Panc1 (cell line): ENCODE results near the gene RTP5. TPM values are rescaled to one million over a fixed set of nuclear protein-coding genes. Genes with fewer than 3 reads are reported as not detected.

Source experiments
- ATAC-seq: fragments of 200-7000 bp; cut with Tn5 transposase; 2 replicates; pipeline ENCODE4 v1.9.1; 2020; ENCODE audit warnings: mild to moderate bottlenecking, moderate library complexity
- BruUV-seq: library from RNA; stranded (reverse); fragments of 400-500 nt; replicated peaks from 2 replicates; lab custom pipeline; 2021; lab: Mats Ljungman, UMichigan
- CTCF ChIA-PET: fragments of 300-600 bp; sonication (Branson Sonifier 250); formaldehyde crosslinking; loops from one replicate; lab custom pipeline; 2022; ENCODE audit warnings: antibody characterized with exemption; lab: Charles Lee
- POLR2A ChIA-PET: fragments of 300-600 bp; sonication (Branson Sonifier 250); formaldehyde crosslinking; loops from one replicate; lab custom pipeline; 2022; ENCODE audit warnings: antibody characterized with exemption; lab: Charles Lee
- DNase-seq: peaks from one replicate; pipeline ENCODE4 v3.0.0-alpha.2; 2010; ENCODE audit warnings: low read depth, low spot score
- H3K27ac ChIP-seq: 2 replicates; pipeline ENCODE4 v1.5.1; 2011; ENCODE audit warnings: mild to moderate bottlenecking, low read length, inconsistent platforms
- H3K27me3 ChIP-seq: fragments of 200-500 bp; sonication (Bioruptor generic); 2 replicates; pipeline ENCODE4 v1.6.0; 2014; ENCODE audit warnings: low read length, inconsistent platforms; ENCODE audit not compliant: control insufficient read depth, insufficient read depth
- H3K36me3 ChIP-seq: fragments of 200-500 bp; sonication (Bioruptor generic); 2 replicates; pipeline ENCODE4 v1.5.1; 2014; ENCODE audit warnings: inconsistent platforms, mild to moderate bottlenecking, low read length, moderate library complexity; ENCODE audit not compliant: control insufficient read depth, insufficient read depth
- H3K4me1 ChIP-seq: 2 replicates; pipeline ENCODE4 v1.5.1; 2011; ENCODE audit warnings: inconsistent platforms, mild to moderate bottlenecking, low read length, moderate library complexity; ENCODE audit not compliant: control insufficient read depth, insufficient read depth
- H3K4me3 ChIP-seq, 2 experiments: 2 replicates each; pipeline ENCODE4 v1.5.1; 2011 to 2012; ENCODE audit warnings: low read depth in 2 of 2, low read length in 2 of 2, mild to moderate bottlenecking in 2 of 2, inconsistent platforms in 1 of 2, moderate library complexity in 1 of 2
- H3K9me3 ChIP-seq: fragments of 200-500 bp; sonication (Bioruptor generic); 2 replicates; pipeline ENCODE4 v1.5.1; 2014; ENCODE audit warnings: low read depth, mild to moderate bottlenecking, inconsistent platforms, low read length, moderate library complexity; ENCODE audit not compliant: control insufficient read depth, insufficient read depth
- CTCF ChIP-seq: fragments of 450-650 bp; IDR thresholded peaks from 2 replicates; pipeline ENCODE4 v1.5.1; 2017; ENCODE audit warnings: mild to moderate bottlenecking
- POLR2AphosphoS5 ChIP-seq: IDR thresholded peaks from 2 replicates; pipeline ENCODE4 v1.6.1; 2012; ENCODE audit warnings: mild to moderate bottlenecking, low read depth, low read length, moderate library complexity
- REST ChIP-seq, 2 experiments: IDR thresholded peaks; 2 replicates each; pipeline ENCODE4 v1.6.1; 2011 to 2012; ENCODE audit warnings: low read depth in 2 of 2, control low read depth in 1 of 2, low read length in 1 of 2, mild to moderate bottlenecking in 1 of 2, moderate library complexity in 1 of 2; ENCODE audit not compliant: insufficient read depth in 1 of 2
- SIN3A ChIP-seq: IDR thresholded peaks from 2 replicates; pipeline ENCODE4 v1.6.1; 2012; ENCODE audit warnings: low read depth, mild to moderate bottlenecking, low read length, moderate library complexity, borderline replicate concordance; ENCODE audit not compliant: insufficient read depth
- TCF7L2 ChIP-seq: IDR thresholded peaks from 2 replicates; pipeline ENCODE4 v1.6.1; 2011; ENCODE audit warnings: mild to moderate bottlenecking, low read depth, low read length, inconsistent platforms
- in situ Hi-C: cut with HindIII; loops from 2 replicates; pipeline ENCODE4 v1.10.0; 2016; ENCODE audit warnings: low sequenced_read_pairs, low pct_unique_long_range_greater_than_20kb
- intact Hi-C: fragments of 100-400 bp; cut with micrococcal nuclease; formaldehyde crosslinking; loops from one replicate; pipeline ENCODE4 v1.10.0; 2022; ENCODE audit not compliant: unreplicated experiment
- total RNA-seq: library from RNA; stranded (reverse); gene quantifications from one replicate; pipeline ENCODE4 v1.2.1, GENCODE V29; 2021; ENCODE audit not compliant: unreplicated experiment

Gene RTP5
- total RNA-seq, 1 experiment from 2014 or later: not detected

- H3K27me3 ChIP-seq: no peaks in the 10 kb centered on the region
- in situ Hi-C loops: no loop called here
- POLR2A ChIA-PET: no interaction called here
Measured at GRCh38 chr2:241863536-241863954, 6.0 kb upstream of the RTP5 start.

GRCh38 chr2:241864168-241864849 lies 5.2 kb upstream of the RTP5 start:
- no peaks in the 10 kb centered on the region for H3K9me3 ChIP-seq
- no peak for ATAC-seq
- POLR2A ChIA-PET: no interaction called here
- CTCF ChIA-PET: no interaction called here
- intact Hi-C loops: no loop called here
- H3K27me3 ChIP-seq: no peaks in the 10 kb centered on the region
- H3K4me3 ChIP-seq: no peak overlapping the region
- H3K27ac ChIP-seq: no peak overlapping the region
- TF ChIP-seq CTCF: no peak
- TF ChIP-seq REST (IDR thresholded peaks at IDR 0.05; ENCODE audit: insufficient read depth in 1 of 2, low read depth in 2 of 2, low read length in 1 of 2): no peak
- no peak for TF ChIP-seq SIN3A
- no peak for TF ChIP-seq TCF7L2
- TF ChIP-seq POLR2AphosphoS5: no peak
- no TSS peak for BruUV-seq
- no peak for DNase-seq
- in situ Hi-C loops: no loop called here
- peaks cover 13% of the 10 kb centered on the region for H3K4me1 ChIP-seq
- no peaks in the 10 kb centered on the region for H3K36me3 ChIP-seq

More at GRCh38 chr2:241863536-241863954, 6.0 kb upstream of the RTP5 start:
- H3K4me1 ChIP-seq: peaks cover 11% of the 10 kb centered on the region
- no peak overlapping the region for H3K27ac ChIP-seq
- CTCF ChIA-PET: no interaction called here
- no peak for ATAC-seq
- no peaks in the 10 kb centered on the region for H3K36me3 ChIP-seq
- H3K4me3 ChIP-seq: no peak overlapping the region
- no peak for DNase-seq
- no TSS peak for BruUV-seq
- TF ChIP-seq POLR2AphosphoS5: no peak
- no peak for TF ChIP-seq CTCF
- TF ChIP-seq TCF7L2: no peak
- no peaks in the 10 kb centered on the region for H3K9me3 ChIP-seq
- intact Hi-C loops: no loop called here
